ENCODE measurements around the gene KLHL29. TPM values are rescaled to one million over a fixed set of nuclear protein-coding genes. Genes with fewer than 3 reads are reported as not detected.

Gene KLHL29
- total and polyA plus RNA-seq, 2 donors: 5.7 to 8.7 TPM

- no peak for DNase-seq (ENCODE audit: extremely low spot score)
- Histone ChIP-seq H3K27ac (ENCODE audit: low read depth) (no peak overlapping the region), H3K36me3 (ENCODE audit: insufficient read depth) (no peaks in the 10 kb centered on the region), H3K4me1 (ENCODE audit: insufficient read depth) (no peaks in the 10 kb centered on the region), H3K4me3 (ENCODE audit: low read depth, low read length) (no peak overlapping the region)
- WGBS: 78% methylated on average over 6 of the region's 7 CpGs
Measured at GRCh38 chr2:23379220-23379695, 5.7 kb upstream of the KLHL29 start.

- 57% methylated on average over 4 of the region's 4 CpGs for WGBS
- DNase-seq (ENCODE audit: extremely low spot score): no peak
- no peaks in the 10 kb centered on the region for H3K36me3 ChIP-seq (ENCODE audit: insufficient read depth)
- no peak overlapping the region for H3K4me3 ChIP-seq (ENCODE audit: low read depth, low read length)
- H3K4me1 ChIP-seq (ENCODE audit: insufficient read depth): no peaks in the 10 kb centered on the region
- H3K27ac ChIP-seq (ENCODE audit: low read depth): no peak overlapping the region
Measured at GRCh38 chr2:23380562-23381065, 4.4 kb upstream of the KLHL29 start.

GRCh38 chr2:23381084-23381483 lies 3.9 kb upstream of the KLHL29 start:
- Histone ChIP-seq H3K4me3 (ENCODE audit: low read depth, low read length) (no peak overlapping the region), H3K27ac (ENCODE audit: low read depth) (no peak overlapping the region), H3K36me3 (ENCODE audit: insufficient read depth) (no peaks in the 10 kb centered on the region), H3K4me1 (ENCODE audit: insufficient read depth) (no peaks in the 10 kb centered on the region)
- WGBS: 61% methylated on average over 6 of the region's 6 CpGs
- DNase-seq (ENCODE audit: extremely low spot score): no peak

DNA sequence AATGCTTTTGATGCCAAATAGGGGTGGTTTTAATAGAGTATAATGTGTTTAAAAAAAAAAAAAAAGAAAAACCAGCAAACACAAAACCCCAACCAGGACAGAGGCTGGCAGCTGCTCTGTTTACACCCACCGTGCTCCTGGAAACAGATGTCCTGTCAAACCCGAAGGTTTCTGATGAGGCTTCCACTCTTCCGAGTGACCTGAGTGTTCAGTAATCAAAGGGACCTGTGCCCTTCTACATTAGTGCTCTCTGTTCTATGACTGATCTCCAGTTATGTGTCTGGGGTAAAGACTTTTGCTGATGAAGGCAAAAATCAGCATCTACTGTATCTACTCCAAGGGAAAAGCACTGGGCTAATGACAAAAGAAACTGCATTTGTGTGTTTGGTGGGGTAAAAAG lies 3.5 kb upstream of the KLHL29 start:
- H3K4me1 ChIP-seq (ENCODE audit: insufficient read depth): no peaks in the 10 kb centered on the region
- no peak overlapping the region for H3K4me3 ChIP-seq (ENCODE audit: low read depth, low read length)
- no peak overlapping the region for H3K27ac ChIP-seq (ENCODE audit: low read depth)
- H3K36me3 ChIP-seq (ENCODE audit: insufficient read depth): no peaks in the 10 kb centered on the region
- no peak for DNase-seq (ENCODE audit: extremely low spot score)
- 58% methylated on average over 3 of the region's 3 CpGs for WGBS

- 84% methylated on average over 4 of the region's 4 CpGs for WGBS
- Histone ChIP-seq H3K4me1 (ENCODE audit: insufficient read depth) (no peaks in the 10 kb centered on the region), H3K27ac (ENCODE audit: low read depth) (no peak overlapping the region), H3K36me3 (ENCODE audit: insufficient read depth) (no peaks in the 10 kb centered on the region), H3K4me3 (ENCODE audit: low read depth, low read length) (no peak overlapping the region)
- DNase-seq (ENCODE audit: extremely low spot score): no peak
Measured at GRCh38 chr2:23383100-23383499, 1.9 kb upstream of the KLHL29 start.

DNA sequence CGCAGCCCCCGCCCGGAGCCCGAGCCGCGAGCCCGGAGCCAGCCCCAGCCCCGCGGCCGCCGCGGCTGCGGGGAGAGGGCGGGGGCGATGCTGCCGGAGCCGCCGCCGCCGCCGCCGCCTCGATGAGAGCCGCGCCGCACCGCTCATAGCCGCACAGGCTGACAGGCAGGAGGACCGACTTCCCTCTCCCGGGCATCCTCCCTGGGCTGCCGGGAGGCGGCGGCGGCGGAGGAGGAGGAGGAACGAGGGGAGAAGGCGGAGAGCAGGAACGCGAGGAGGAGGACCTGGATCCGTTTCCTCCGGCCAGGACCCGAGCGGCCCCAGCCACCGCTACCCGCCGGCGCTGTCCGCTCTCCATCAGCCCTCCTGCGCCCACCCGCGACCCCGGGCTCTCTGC lies 370 bp downstream of the KLHL29 start:
- Histone ChIP-seq H3K27ac (ENCODE audit: low read depth) (no peak overlapping the region), H3K36me3 (ENCODE audit: insufficient read depth) (no peaks in the 10 kb centered on the region), H3K4me3 (ENCODE audit: low read depth, low read length) (peak overlapping the region; percentile 76), H3K4me1 (ENCODE audit: insufficient read depth) (no peaks in the 10 kb centered on the region)
- DNase-seq (ENCODE audit: extremely low spot score): no peak
- WGBS: under 1% methylated on average over 47 of the region's 52 CpGs

DNA sequence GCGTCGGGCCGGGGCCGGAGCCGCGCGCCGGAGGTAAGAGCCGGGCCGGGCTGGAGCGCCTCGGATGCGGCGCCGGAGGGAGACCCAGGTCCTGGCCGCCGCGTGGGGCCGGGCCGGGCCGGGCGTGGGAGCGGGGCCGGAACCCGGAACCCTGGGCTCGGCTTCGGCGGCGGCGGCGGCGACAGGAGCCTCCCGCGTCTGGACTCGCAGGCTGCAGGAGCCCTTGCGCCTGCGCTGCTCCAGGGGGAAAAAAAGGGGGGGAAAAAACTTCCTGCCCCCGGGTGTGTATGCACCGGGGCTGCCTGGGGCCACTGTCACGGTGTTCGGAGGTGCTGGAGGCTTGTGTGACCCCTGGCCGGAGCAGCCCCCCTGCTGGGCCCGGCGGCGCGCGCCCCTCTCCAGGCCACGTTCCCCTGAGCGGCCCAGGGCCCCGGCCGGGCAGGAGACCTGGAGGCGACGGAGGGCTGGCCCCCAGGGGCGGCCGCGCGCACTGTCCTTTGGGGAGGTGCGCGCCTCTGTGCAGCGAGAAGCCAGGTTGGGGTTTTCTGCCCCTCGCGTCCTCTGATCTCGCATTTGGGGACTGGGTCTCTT lies 864 bp downstream of the KLHL29 start:
- Histone ChIP-seq H3K36me3 (ENCODE audit: insufficient read depth) (no peaks in the 10 kb centered on the region), H3K4me1 (ENCODE audit: insufficient read depth) (no peaks in the 10 kb centered on the region), H3K4me3 (ENCODE audit: low read depth, low read length) (peak overlapping the region; percentile 76), H3K27ac (ENCODE audit: low read depth) (no peak overlapping the region)
- no peak for DNase-seq (ENCODE audit: extremely low spot score)
- 1% methylated on average over 63 of the region's 63 CpGs for WGBS

DNA sequence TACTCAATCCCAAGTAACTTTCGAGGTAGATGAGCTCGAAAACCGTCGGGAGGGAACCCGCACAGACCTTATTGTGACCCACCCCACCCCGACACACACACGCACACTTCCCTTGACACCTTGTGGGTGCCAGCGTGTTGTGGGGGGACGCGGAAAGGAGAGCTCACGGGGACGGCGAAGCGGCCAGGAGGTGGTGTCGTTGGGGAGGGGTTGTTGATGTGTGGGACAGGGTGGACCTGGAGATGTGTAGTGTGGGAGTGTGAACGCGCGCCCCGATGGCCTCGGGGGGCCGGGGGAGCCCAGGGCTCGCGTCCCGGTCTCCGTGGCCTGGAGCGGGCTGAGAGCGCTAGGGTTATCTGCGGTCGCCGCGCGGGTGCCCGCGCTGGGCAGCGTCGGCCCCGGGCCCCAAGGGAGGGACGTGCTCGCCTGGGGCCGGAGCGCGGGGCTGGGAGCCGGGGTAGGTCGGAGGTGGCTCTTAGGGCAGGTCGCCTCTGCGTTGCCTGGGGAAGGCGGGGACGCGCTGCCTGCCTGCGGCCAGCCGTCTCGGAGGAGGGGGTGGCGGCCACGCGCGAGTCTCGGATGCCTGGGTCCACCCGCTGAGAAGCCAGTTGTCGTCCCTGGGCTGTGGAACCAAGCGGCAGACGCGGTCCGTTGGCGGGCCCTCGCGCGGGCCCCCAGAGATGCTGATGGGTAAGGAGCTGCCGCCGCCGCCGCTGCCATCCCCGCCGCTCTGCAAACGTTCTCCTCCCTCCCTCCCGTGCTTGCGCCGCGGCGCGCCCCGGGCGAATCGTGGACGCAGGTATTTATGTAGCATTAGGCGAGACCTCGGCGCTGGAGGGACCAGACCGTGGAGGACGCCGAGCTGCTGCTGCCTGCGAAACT lies 1.6 kb downstream of the KLHL29 start:
- DNase-seq (ENCODE audit: extremely low spot score): no peak
- under 1% methylated on average over 91 of the region's 91 CpGs for WGBS
- Histone ChIP-seq H3K36me3 (ENCODE audit: insufficient read depth) (no peaks in the 10 kb centered on the region), H3K27ac (ENCODE audit: low read depth) (no peak overlapping the region), H3K4me1 (ENCODE audit: insufficient read depth) (no peaks in the 10 kb centered on the region), H3K4me3 (ENCODE audit: low read depth, low read length) (peak overlapping the region; percentile 76)

GRCh38 chr2:23387221-23387550 lies 2.2 kb downstream of the KLHL29 start:
- no peak overlapping the region for H3K27ac ChIP-seq (ENCODE audit: low read depth)
- H3K4me3 ChIP-seq (ENCODE audit: low read depth, low read length): peak overlapping the region; percentile 76
- no peaks in the 10 kb centered on the region for H3K36me3 ChIP-seq (ENCODE audit: insufficient read depth)
- WGBS: 14% methylated on average over 9 of the region's 9 CpGs
- H3K4me1 ChIP-seq (ENCODE audit: insufficient read depth): no peaks in the 10 kb centered on the region
- DNase-seq (ENCODE audit: extremely low spot score): no peak

DNA sequence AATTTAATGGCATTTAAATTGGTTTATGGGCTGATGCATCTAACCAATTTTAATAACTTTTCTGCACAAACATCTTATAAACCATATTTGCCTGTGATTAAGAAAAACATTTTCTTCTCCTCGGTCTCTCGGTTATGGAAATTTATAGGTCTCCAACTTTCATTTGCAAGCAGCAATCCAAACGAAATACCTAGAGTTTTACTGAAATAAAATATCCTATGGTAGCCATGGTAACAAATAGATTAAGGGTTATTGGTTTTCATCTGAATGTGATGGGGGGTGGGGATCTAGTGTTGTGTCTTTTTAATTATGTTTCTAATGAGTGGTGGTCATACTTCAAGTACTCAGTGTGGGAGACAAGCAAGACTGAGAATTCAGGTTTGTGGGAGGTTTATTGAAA lies 2.9 kb downstream of the KLHL29 start:
- Histone ChIP-seq H3K36me3 (ENCODE audit: insufficient read depth) (no peaks in the 10 kb centered on the region), H3K27ac (ENCODE audit: low read depth) (no peak overlapping the region), H3K4me3 (ENCODE audit: low read depth, low read length) (no peak overlapping the region), H3K4me1 (ENCODE audit: insufficient read depth) (no peaks in the 10 kb centered on the region)
- no peak for DNase-seq (ENCODE audit: extremely low spot score)
- WGBS: 78% methylated on average over 3 of the region's 3 CpGs

DNA sequence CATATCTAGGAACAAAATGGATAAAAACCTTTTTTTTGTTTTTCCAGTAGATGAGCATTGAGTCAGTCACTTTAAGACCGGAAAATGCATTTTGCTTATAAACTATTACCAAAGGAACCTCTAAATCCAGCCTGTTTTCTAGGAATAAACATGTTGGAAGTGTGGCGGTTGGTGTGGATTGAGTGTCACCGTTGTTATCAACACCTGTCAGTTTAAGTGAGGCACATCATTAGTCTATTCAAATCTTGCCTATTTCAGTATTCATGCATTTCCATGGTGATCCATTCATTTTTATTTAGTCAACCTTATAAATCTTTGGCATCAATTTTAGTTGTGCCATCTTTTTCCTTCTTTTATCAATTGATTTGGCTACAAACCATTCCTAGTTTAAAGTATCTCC lies 3.3 kb downstream of the KLHL29 start:
- no peak overlapping the region for H3K4me3 ChIP-seq (ENCODE audit: low read depth, low read length)
- no peak overlapping the region for H3K27ac ChIP-seq (ENCODE audit: low read depth)
- no peak for DNase-seq (ENCODE audit: extremely low spot score)
- H3K4me1 ChIP-seq (ENCODE audit: insufficient read depth): no peaks in the 10 kb centered on the region
- 94% methylated on average over 3 of the region's 3 CpGs for WGBS
- no peaks in the 10 kb centered on the region for H3K36me3 ChIP-seq (ENCODE audit: insufficient read depth)

DNA sequence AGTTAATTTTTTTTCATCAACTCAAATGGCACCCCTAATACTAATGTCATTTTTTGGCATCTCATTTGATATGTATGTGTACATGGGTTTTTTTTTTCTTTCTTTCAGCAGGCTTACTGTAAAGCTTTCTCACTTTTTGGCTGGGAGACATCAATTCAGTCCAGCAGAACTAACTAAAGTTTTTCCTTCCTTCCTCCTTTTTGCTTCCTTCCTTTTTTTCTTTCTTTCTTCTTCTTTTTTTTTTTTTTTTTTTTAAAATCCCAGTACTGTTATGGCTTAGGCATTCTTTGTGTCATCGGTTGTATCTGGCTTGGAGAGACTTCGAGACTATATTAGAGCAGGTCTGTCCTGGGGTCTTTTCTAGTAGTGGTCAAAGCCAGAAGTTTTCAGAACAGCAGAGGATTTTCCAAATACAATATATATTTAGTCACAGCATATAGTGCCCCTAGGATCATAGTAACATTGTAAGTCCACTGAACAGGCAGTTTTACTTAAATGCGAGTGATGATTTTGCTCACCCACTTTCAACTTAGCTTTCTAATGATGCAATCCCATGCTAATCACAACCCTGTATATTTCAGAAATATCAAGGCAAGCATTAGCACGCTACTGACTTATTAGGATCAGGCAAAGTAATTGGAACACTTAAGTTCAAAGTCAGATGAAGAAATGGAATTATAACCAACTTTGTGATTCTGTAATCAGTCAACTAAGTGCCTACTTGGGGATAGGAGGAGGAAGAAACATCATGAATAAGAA lies 4.0 kb downstream of the KLHL29 start:
- H3K27ac ChIP-seq (ENCODE audit: low read depth): no peak overlapping the region
- H3K4me1 ChIP-seq (ENCODE audit: insufficient read depth): no peaks in the 10 kb centered on the region
- no peaks in the 10 kb centered on the region for H3K36me3 ChIP-seq (ENCODE audit: insufficient read depth)
- no peak overlapping the region for H3K4me3 ChIP-seq (ENCODE audit: low read depth, low read length)
- no peak for DNase-seq (ENCODE audit: extremely low spot score)
- 95% methylated on average over 4 of the region's 4 CpGs for WGBS

GRCh38 chr2:23390152-23390551 lies 5.2 kb downstream of the KLHL29 start:
- DNase-seq (ENCODE audit: extremely low spot score): no peak
- no peak overlapping the region for H3K4me3 ChIP-seq (ENCODE audit: low read depth, low read length)
- WGBS: 79% methylated on average over 11 of the region's 11 CpGs

More at GRCh38 chr2:23390152-23390551, 5.2 kb downstream of the KLHL29 start:
- no peak overlapping the region for H3K27ac ChIP-seq (ENCODE audit: low read depth)
- no peaks in the 10 kb centered on the region for H3K4me1 ChIP-seq (ENCODE audit: insufficient read depth)
- H3K36me3 ChIP-seq (ENCODE audit: insufficient read depth): no peaks in the 10 kb centered on the region

All from urinary bladder (tissue), 4 donors.